ENCODE data around the gene WASF1. TPM values are rescaled to one million over a fixed set of nuclear protein-coding genes. Genes with fewer than 3 reads are reported as not detected.
"Not testable (repeated sequence)": the region's sequence is repeated elsewhere in the genome, so short reads cannot be mapped to it uniquely, and the experiment has no call there.

The WASF1 gene
- polyA plus RNA-seq, 1 experiment: 22.3 TPM

DNA sequence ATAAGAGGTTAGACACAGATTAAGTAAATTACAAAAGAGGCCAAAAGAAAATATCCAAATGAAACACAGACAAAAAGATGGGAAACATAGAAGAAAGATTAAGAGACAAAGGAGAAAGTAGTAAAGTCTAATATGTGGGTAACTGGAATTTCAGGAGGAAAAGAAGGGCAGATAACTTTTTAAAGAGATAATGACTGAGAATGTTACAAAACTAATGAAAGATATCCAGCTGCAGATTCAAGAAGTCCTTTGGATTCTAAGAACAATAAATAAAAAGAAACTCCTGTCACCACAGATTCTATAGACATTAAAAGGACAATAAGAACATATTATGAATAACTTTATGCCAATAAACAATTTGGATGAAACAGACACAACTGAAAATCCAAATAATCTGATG is 90.1 kb downstream of the WASF1 start:
- TF ChIP-seq, protein P1, sequence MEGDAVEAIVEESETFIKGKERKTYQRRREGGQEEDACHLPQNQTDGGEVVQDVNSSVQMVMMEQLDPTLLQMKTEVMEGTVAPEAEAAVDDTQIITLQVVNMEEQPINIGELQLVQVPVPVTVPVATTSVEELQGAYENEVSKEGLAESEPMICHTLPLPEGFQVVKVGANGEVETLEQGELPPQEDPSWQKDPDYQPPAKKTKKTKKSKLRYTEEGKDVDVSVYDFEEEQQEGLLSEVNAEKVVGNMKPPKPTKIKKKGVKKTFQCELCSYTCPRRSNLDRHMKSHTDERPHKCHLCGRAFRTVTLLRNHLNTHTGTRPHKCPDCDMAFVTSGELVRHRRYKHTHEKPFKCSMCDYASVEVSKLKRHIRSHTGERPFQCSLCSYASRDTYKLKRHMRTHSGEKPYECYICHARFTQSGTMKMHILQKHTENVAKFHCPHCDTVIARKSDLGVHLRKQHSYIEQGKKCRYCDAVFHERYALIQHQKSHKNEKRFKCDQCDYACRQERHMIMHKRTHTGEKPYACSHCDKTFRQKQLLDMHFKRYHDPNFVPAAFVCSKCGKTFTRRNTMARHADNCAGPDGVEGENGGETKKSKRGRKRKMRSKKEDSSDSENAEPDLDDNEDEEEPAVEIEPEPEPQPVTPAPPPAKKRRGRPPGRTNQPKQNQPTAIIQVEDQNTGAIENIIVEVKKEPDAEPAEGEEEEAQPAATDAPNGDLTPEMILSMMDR (IDR thresholded peaks at IDR 0.05; ENCODE audit: low read depth, low read length): no peak
- Histone ChIP-seq H3K27me3 (ENCODE audit: control insufficient read depth, insufficient read depth, low read length) (no peaks in the 10 kb centered on the region), H3K27ac (ENCODE audit: low read depth, low read length) (no peak overlapping the region), H3K9me3 (ENCODE audit: control insufficient read depth, insufficient read depth, low read length) (no peaks in the 10 kb centered on the region), H3K4me3 (ENCODE audit: low read depth, low read length) (no peak overlapping the region)
- no peak for DNase-seq (ENCODE audit: low read depth, low spot score)
- CTCF ChIA-PET: interaction anchor here (1.0 to 1.9 kb wide), 2 partner anchors 50 to 252 kb away, joined by 3 to 6 read pairs; no protein-coding TSS in a partner anchor
- POLR2A ChIA-PET: no interaction called here

DNA sequence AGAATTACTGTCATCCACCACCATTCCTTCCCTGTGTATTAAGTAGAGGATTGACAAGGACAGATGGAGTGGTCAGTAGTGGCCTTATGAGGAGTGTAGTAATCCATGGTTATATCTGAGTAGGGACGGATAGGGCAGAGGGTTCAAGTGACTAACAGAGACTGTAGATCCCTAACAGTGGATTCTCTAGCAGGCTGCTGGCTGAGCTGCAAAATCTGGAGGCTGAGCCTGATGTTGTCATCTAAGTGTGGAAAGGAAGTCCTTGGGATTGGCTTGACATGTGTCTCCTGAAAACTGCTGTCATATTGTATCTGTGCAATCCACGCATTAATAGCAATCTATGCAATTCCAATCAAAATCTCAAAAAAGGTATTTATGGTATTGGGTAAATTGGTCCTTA is 94.2 kb downstream of the WASF1 start:
- no peak for DNase-seq (ENCODE audit: low read depth, low spot score)
- ChIA-PET CTCF (interaction anchor here (0.8 kb wide), 1 partner anchor 32 kb away, joined by 3 read pairs; no protein-coding TSS in a partner anchor), POLR2A (no interaction called here)
- TF ChIP-seq, protein P1 (IDR thresholded peaks at IDR 0.05; ENCODE audit: low read depth, low read length): no peak
- H3K27me3 ChIP-seq (ENCODE audit: control insufficient read depth, insufficient read depth, low read length): no peaks in the 10 kb centered on the region
- H3K9me3 ChIP-seq (ENCODE audit: control insufficient read depth, insufficient read depth, low read length): no peaks in the 10 kb centered on the region
- no peak overlapping the region for H3K27ac ChIP-seq (ENCODE audit: low read depth, low read length)
- no peak overlapping the region for H3K4me3 ChIP-seq (ENCODE audit: low read depth, low read length)

DNA sequence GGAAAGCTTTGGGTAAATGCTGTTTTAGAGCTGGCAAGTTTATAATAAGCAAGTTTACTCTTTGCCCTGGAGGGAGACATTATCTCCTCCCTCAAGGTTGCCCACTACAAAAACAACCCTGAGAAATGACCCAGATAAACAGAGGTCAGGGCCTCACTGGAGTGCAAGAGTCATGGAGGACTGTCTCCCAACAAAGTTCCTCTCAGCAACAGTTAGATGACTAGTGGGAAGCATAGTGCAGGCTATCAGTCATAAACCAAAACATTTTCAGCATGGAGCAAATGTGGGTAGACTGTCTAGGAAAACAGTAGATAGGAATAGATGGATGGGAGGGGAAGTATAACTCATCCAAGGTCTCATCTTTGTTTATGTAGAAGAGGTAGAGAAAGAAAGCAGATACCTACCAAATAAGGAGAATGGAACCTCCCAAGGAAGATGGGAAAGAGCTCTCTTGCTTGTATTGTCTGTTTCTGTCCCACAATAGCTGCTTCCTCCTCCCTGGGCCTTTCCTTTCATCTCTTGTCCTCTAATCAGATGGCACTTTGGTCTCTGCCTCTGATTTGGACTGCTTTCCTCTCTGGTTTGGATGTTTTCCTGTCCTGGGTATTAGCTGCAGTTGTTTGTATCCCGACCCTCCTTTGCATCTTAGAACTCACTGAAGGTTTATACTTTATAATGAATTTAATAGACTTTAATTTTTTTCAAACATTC is 95.4 kb downstream of the WASF1 start:
- H3K4me3 ChIP-seq (ENCODE audit: low read depth, low read length): no peak overlapping the region
- no peak overlapping the region for H3K27ac ChIP-seq (ENCODE audit: low read depth, low read length)
- TF ChIP-seq, protein P1 (IDR thresholded peaks at IDR 0.05; ENCODE audit: low read depth, low read length): no peak
- no peak for DNase-seq (ENCODE audit: low read depth, low spot score)
- H3K27me3 ChIP-seq (ENCODE audit: control insufficient read depth, insufficient read depth, low read length): no peaks in the 10 kb centered on the region
- ChIA-PET POLR2A (no interaction called here), CTCF (interaction anchor here (1.0 kb wide), 1 partner anchor 45 kb away, joined by 4 read pairs; no protein-coding TSS in a partner anchor)
- H3K9me3 ChIP-seq (ENCODE audit: control insufficient read depth, insufficient read depth, low read length): no peaks in the 10 kb centered on the region

DNA sequence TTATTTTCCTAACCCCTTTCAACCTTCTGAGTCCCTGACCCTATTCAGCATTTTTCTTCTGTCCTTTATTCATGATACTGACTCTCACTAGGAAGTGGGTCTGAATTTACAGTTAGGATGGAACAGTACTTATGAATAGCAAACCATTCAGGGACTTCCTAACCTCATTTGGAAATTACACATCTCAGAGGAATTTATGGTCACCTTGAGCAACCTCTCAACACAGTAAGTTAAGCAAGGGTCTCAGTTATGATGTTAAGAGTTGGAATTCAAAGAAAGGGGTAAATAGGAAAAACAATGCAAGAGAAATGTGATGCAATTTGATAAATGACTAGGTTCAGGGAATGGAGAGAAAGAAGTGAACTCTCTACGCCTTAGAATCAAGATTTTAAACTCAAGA is 104.1 kb downstream of the WASF1 start:
- ChIA-PET CTCF (interaction anchor here (0.6 to 1.4 kb wide), 3 partner anchors 36 to 443 kb away, joined by 3 to 5 read pairs (median 3); no protein-coding TSS in a partner anchor), POLR2A (no interaction called here)
- H3K4me3 ChIP-seq (ENCODE audit: low read depth, low read length): no peak overlapping the region
- no peak for DNase-seq (ENCODE audit: low read depth, low spot score)
- no peaks in the 10 kb centered on the region for H3K9me3 ChIP-seq (ENCODE audit: control insufficient read depth, insufficient read depth, low read length)
- TF ChIP-seq, protein P1 (IDR thresholded peaks at IDR 0.05; ENCODE audit: low read depth, low read length): no peak
- H3K27me3 ChIP-seq (ENCODE audit: control insufficient read depth, insufficient read depth, low read length): no peaks in the 10 kb centered on the region
- no peak overlapping the region for H3K27ac ChIP-seq (ENCODE audit: low read depth, low read length)

DNA sequence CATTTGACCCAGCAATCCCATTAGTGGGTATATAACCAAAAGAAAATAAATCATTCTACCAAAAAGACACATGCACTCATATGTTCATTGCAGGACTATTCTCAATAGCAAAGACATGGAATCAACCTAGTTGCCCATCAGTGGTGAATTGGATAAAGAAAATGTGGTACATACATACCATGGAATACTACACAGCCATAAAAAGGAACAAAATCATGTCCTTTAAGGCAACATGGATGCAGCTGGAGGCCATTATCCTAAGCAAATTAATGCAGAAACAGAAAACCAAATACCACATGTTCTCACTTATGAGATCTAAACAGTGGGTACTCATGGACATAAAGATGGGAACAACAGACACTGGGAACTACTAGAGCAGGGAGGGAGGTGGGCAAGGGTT is 106.0 kb downstream of the WASF1 start:
- H3K4me3 ChIP-seq (ENCODE audit: low read depth, low read length); H3K27ac ChIP-seq (ENCODE audit: low read depth, low read length); H3K9me3 ChIP-seq (ENCODE audit: control insufficient read depth, insufficient read depth, low read length); CTCF ChIA-PET; DNase-seq (ENCODE audit: low read depth, low spot score); POLR2A ChIA-PET; H3K27me3 ChIP-seq (ENCODE audit: control insufficient read depth, insufficient read depth, low read length): not testable (repeated sequence)
